ENCODE data around the gene TLN1. TPM values are rescaled to one million over a fixed set of nuclear protein-coding genes. Genes with fewer than 3 reads are reported as not detected.
A peak's percentile ranks its signal among the peaks of the same experiment; 100 is the strongest.

The TLN1 gene
- total RNA-seq, 1 experiment from 2014 or later, result 109 TPM

- Mint-ChIP-seq H3K27me3 (ENCODE audit: low read depth) (no peaks in the 10 kb centered on the region), H3K9me3 (no peaks in the 10 kb centered on the region), H3K27ac (0 out of 2 replicates have a peak overlapping the region, but pooled peaks have one; percentile 48), H3K36me3 (peaks cover 22% of the 10 kb centered on the region), H3K4me1 (peaks cover 23% of the 10 kb centered on the region), H3K4me3 (peak overlapping the region; percentile 91)
- ChIA-PET CTCF (interaction anchor here (0.6 to 6.8 kb wide), 10 partner anchors 8 to 121 kb away, joined by 3 to 49 read pairs (median 19); partner anchors contain the start of genes ARHGEF39, CCDC107 and TESK1), POLR2A (interaction anchor here (0.6 to 5.2 kb wide), 10 partner anchors 8 to 1051 kb away, joined by 3 to 38 read pairs (median 4); partner anchors contain the start of genes ARHGEF39, CCDC107 and RMRP)
- ATAC-seq (no peak), DNase-seq (ENCODE audit: low spot score) (no peak)
- TF ChIP-seq TEAD4 (CRISPR knock-in tag; IDR thresholded peaks at IDR 0.05) (no peak), CREB1 (CRISPR knock-in tag; IDR thresholded peaks at IDR 0.05) (no peak), HMGXB4 (CRISPR knock-in tag; IDR thresholded peaks at IDR 0.05) (no peak), ZNF232 (CRISPR knock-in tag; IDR thresholded peaks at IDR 0.05) (no peak), ZSCAN18 (CRISPR knock-in tag; IDR thresholded peaks at IDR 0.05) (no peak), AR (CRISPR knock-in tag; IDR thresholded peaks at IDR 0.05) (no peak), ZNF219 (CRISPR knock-in tag; IDR thresholded peaks at IDR 0.05; ENCODE audit: borderline replicate concordance) (no peak), MAX (CRISPR knock-in tag; IDR thresholded peaks at IDR 0.05) (no peak), NFE2L1 (CRISPR knock-in tag; IDR thresholded peaks at IDR 0.05) (no peak), MYBL2 (CRISPR knock-in tag; IDR thresholded peaks at IDR 0.05) (no peak), OVOL2 (CRISPR knock-in tag; IDR thresholded peaks at IDR 0.05; ENCODE audit: borderline replicate concordance) (no peak), PRDM15 (CRISPR knock-in tag; IDR thresholded peaks at IDR 0.05) (no peak), ZNF138 (CRISPR knock-in tag; conservative IDR thresholded peaks at IDR 0.05) (no peak), SP1 (CRISPR knock-in tag; conservative IDR thresholded peaks at IDR 0.05) (no peak)
These were observed 43.1 kb downstream of the TLN1 start for GRCh38 chr9:35688558-35689541.

Data from WTC11 (cell line).